HCT116 (cell line): Measurements from ENCODE around the gene NCOA1. TPM values are rescaled to one million over a fixed set of nuclear protein-coding genes. Genes with fewer than 3 reads are reported as not detected.

ENCODE experiments used
- ATAC-seq: fragments of 200-7000 bp; cut with Tn5 transposase; 2 replicates; pipeline ENCODE4 v1.9.1; 2020; ENCODE audit warnings: mild to moderate bottlenecking, moderate library complexity
- BruUV-seq: library from RNA; stranded (reverse); fragments of 400-500 nt; replicated peaks from 2 replicates; lab custom pipeline; 2021; lab: Mats Ljungman, UMichigan
- CTCF ChIA-PET: fragments of 300-600 bp; sonication (Branson Sonifier 250); formaldehyde crosslinking; loops from one replicate; lab custom pipeline; 2021; ENCODE audit warnings: antibody characterized with exemption; lab: Charles Lee
- POLR2A ChIA-PET: fragments of 300-600, 350-600 bp; sonication (Branson Sonifier 250); formaldehyde crosslinking; loops from one replicate; lab custom pipeline; 2021; ENCODE audit warnings: antibody characterized with exemption; lab: Charles Lee
- RAD21 ChIA-PET, 2 experiments: fragments of 300-600 bp; sonication (Branson Sonifier 250); formaldehyde crosslinking; loops; one replicate each; lab custom pipeline; 2023; ENCODE audit warnings: low total read pairs in 2 of 2; ENCODE audit not compliant: uncharacterized antibody in 2 of 2, unreplicated experiment in 2 of 2, low non-redundant PET in 1 of 2; lab: Charles Lee
- DNase-seq: peaks from one replicate; pipeline ENCODE4 v3.0.0-alpha.2; 2010; ENCODE audit warnings: low read depth, low spot score
- H2AFZ ChIP-seq: fragments of 200-600 bp; shearing (Covaris generic), sonication (generic); 2 replicates; pipeline ENCODE4 v1.6.1; 2017; ENCODE audit warnings: low read depth, mixed run types, mixed read lengths, antibody characterized with exemption, low read length; ENCODE audit not compliant: poor library complexity, severe bottlenecking
- H3K27ac ChIP-seq: 2 replicates; pipeline ENCODE4 v1.5.1; 2012; ENCODE audit warnings: low read depth, low read length
- H3K27me3 ChIP-seq: fragments of 200-600 bp; sonication (generic); 2 replicates; pipeline ENCODE4 v1.6.1; 2016; ENCODE audit warnings: mixed run types, low read length, mixed read lengths; ENCODE audit not compliant: insufficient read depth
- H3K36me3 ChIP-seq, 2 experiments: fragments of 200-500 bp in 1 of 2; fragments of 200-600 bp in 1 of 2; sonication (Bioruptor generic) in 1 of 2; sonication (generic) in 1 of 2; 2 replicates each; pipeline versions ENCODE4 v1.5.1 to v1.6.1; 2014 to 2016; ENCODE audit warnings: low read length in 2 of 2, inconsistent platforms in 1 of 2, mixed read lengths in 1 of 2, mixed run types in 1 of 2; ENCODE audit not compliant: insufficient read depth in 2 of 2, control insufficient read depth in 1 of 2
- H3K4me1 ChIP-seq, 2 experiments: fragments of 200-600 bp in 1 of 2; sonication (generic) in 1 of 2; 2 replicates each; pipeline versions ENCODE4 v1.5.1 to v1.6.1; 2012 to 2017; ENCODE audit warnings: low read length in 2 of 2, inconsistent platforms in 1 of 2, mild to moderate bottlenecking in 1 of 2, mixed read lengths in 1 of 2, mixed run types in 1 of 2, moderate library complexity in 1 of 2; ENCODE audit not compliant: insufficient read depth in 2 of 2, control insufficient read depth in 1 of 2
- H3K4me2 ChIP-seq: fragments of 200-600 bp; sonication (generic); 2 replicates; pipeline ENCODE4 v1.6.1; 2017; ENCODE audit warnings: mixed run types, low read length, mixed read lengths
- H3K4me3 ChIP-seq, 2 experiments: fragments of 200-600 bp in 1 of 2; sonication (generic) in 1 of 2; replicated peaks in 1 of 2; 2 replicates each; pipeline ENCODE4 v1.5.1; 2011 to 2016; ENCODE audit warnings: low read length in 2 of 2, control low read depth in 1 of 2, low read depth in 1 of 2, mild to moderate bottlenecking in 1 of 2, mixed read lengths in 1 of 2, mixed run types in 1 of 2
- H3K79me2 ChIP-seq: fragments of 200-600 bp; sonication (generic); 2 replicates; pipeline ENCODE4 v1.6.1; 2017; ENCODE audit warnings: mild to moderate bottlenecking, mixed run types, low read length, moderate library complexity, mixed read lengths; ENCODE audit not compliant: insufficient read depth
- H3K9ac ChIP-seq: fragments of 200-600 bp; sonication (generic); 2 replicates; pipeline ENCODE4 v1.6.1; 2016; ENCODE audit warnings: low read length, mixed read lengths
- H3K9me2 ChIP-seq: fragments of 200-600 bp; sonication (generic), shearing (Covaris generic); 2 replicates; pipeline ENCODE4 v1.6.1; 2017; ENCODE audit warnings: mixed run types, mild to moderate bottlenecking, moderate library complexity; ENCODE audit not compliant: insufficient read depth
- H3K9me3 ChIP-seq, 2 experiments: fragments of 200-500 bp in 1 of 2; fragments of 200-600 bp in 1 of 2; sonication (Bioruptor generic) in 1 of 2; sonication (generic) in 1 of 2; 2 replicates each; pipeline ENCODE4 v1.6.1; 2014 to 2017; ENCODE audit warnings: low read length in 2 of 2, mixed read lengths in 2 of 2, inconsistent platforms in 1 of 2, low read depth in 1 of 2, mild to moderate bottlenecking in 1 of 2, mixed run types in 1 of 2, moderate library complexity in 1 of 2; ENCODE audit not compliant: control insufficient read depth in 1 of 2, insufficient read depth in 1 of 2
- H4K20me1 ChIP-seq: fragments of 200-600 bp; sonication (generic), shearing (Covaris generic); 2 replicates; pipeline ENCODE4 v1.6.1; 2017; ENCODE audit warnings: mixed run types, mild to moderate bottlenecking, moderate library complexity; ENCODE audit not compliant: insufficient read depth
- CBX3 ChIP-seq: IDR thresholded peaks from 2 replicates; pipeline ENCODE4 v1.6.1; 2012; ENCODE audit warnings: low read depth
- CEBPB ChIP-seq: IDR thresholded peaks from 2 replicates; pipeline ENCODE4 v1.6.1; 2012; ENCODE audit warnings: low read depth
- EGR1 ChIP-seq: IDR thresholded peaks from 2 replicates; pipeline ENCODE4 v1.6.1; 2012; ENCODE audit warnings: low read depth
- EZH2phosphoT487 ChIP-seq: fragments of 200-600 bp; IDR thresholded peaks from 2 replicates; pipeline ENCODE4 v1.6.1; 2018; ENCODE audit warnings: antibody characterized with exemption, borderline replicate concordance
- FOSL1 ChIP-seq: IDR thresholded peaks from 2 replicates; pipeline ENCODE4 v1.6.1; 2012; ENCODE audit warnings: low read depth
- POLR2A ChIP-seq: IDR thresholded peaks from 2 replicates; pipeline ENCODE4 v1.7.0; 2011; ENCODE audit warnings: borderline replicate concordance; ENCODE audit not compliant: insufficient read depth, insufficient read length; ENCODE audit errors: extremely low read depth
- POLR2AphosphoS5 ChIP-seq: IDR thresholded peaks from 2 replicates; pipeline ENCODE4 v1.6.1; 2011; ENCODE audit warnings: mild to moderate bottlenecking, low read depth, low read length, moderate library complexity
- RAD21 ChIP-seq: IDR thresholded peaks from 2 replicates; pipeline ENCODE4 v1.6.1; 2012; ENCODE audit warnings: low read depth, mild to moderate bottlenecking
- REST ChIP-seq: IDR thresholded peaks from 2 replicates; pipeline ENCODE4 v1.6.1; 2012; ENCODE audit warnings: low read depth
- SP1 ChIP-seq: IDR thresholded peaks from 2 replicates; pipeline ENCODE4 v1.6.1; 2012; ENCODE audit warnings: low read depth
- YY1 ChIP-seq: IDR thresholded peaks from 2 replicates; pipeline ENCODE4 v1.6.1; 2011; ENCODE audit warnings: low read length, low read depth, moderate library complexity, mild to moderate bottlenecking; ENCODE audit not compliant: insufficient replicate concordance; ENCODE audit errors: extremely low read depth
- ZFX ChIP-seq: fragments of 450-650 bp; IDR thresholded peaks from 2 replicates; pipeline ENCODE4 v1.6.1; 2017
- intact Hi-C: fragments of 100-400 bp; cut with micrococcal nuclease; formaldehyde crosslinking; loops from 2 replicates; pipeline ENCODE4 v1.10.0; 2022
- total RNA-seq: library from RNA; stranded (reverse); gene quantifications from one replicate; pipeline ENCODE4 v1.2.1, GENCODE V29; 2021; ENCODE audit not compliant: unreplicated experiment
- TF ChIP-seq, protein P1 (sequence below): IDR thresholded peaks from 2 replicates; pipeline ENCODE4 v1.6.1; 2012
- TF ChIP-seq, protein P2 (sequence below), 3 experiments: fragments of 200-600 bp in 1 of 3; sonication (generic) in 1 of 3; IDR thresholded peaks in 2 of 3; conservative IDR thresholded peaks in 1 of 3; 2 replicates each; pipeline ENCODE4 v1.5.1; 2012 to 2017; ENCODE audit warnings: low read depth in 2 of 3, low read length in 2 of 3, antibody characterized with exemption in 1 of 3, borderline replicate concordance in 1 of 3, control low read depth in 1 of 3, mild to moderate bottlenecking in 1 of 3, mixed read lengths in 1 of 3, mixed run types in 1 of 3, moderate library complexity in 1 of 3; ENCODE audit not compliant: insufficient read depth in 1 of 3

NCOA1 gene
- total RNA-seq, 1 experiment from 2014 or later: 10.4 TPM

GRCh38 chr2:24743924-24744323 lies 252.9 kb downstream of the NCOA1 start:
- DNase-seq (no peak), ATAC-seq (no peak)
- Histone ChIP-seq H4K20me1 (no peaks in the 10 kb centered on the region), H3K4me2 (no peak overlapping the region), H3K9me2 (no peaks in the 10 kb centered on the region), H3K79me2 (no peaks in the 10 kb centered on the region), H3K4me3 (no peak overlapping the region), H3K9me3 (no peaks in the 10 kb centered on the region), H2AFZ (no peak overlapping the region), H3K27me3 (no peaks in the 10 kb centered on the region), H3K36me3 (no peaks in the 10 kb centered on the region), H3K4me1 (no peaks in the 10 kb centered on the region), H3K27ac (no peak overlapping the region), H3K9ac (no peak overlapping the region)
- ChIA-PET CTCF (no interaction called here), POLR2A (no interaction called here), RAD21 (no interaction called here)
- TF ChIP-seq CBX3 (no peak), SP1 (no peak), RAD21 (no peak), POLR2AphosphoS5 (no peak), POLR2A (no peak), ZFX (no peak), FOSL1 (no peak), EGR1 (no peak)
- TF ChIP-seq, protein P1, sequence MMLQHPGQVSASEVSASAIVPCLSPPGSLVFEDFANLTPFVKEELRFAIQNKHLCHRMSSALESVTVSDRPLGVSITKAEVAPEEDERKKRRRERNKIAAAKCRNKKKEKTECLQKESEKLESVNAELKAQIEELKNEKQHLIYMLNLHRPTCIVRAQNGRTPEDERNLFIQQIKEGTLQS: no peak
- TF ChIP-seq, protein P2, sequence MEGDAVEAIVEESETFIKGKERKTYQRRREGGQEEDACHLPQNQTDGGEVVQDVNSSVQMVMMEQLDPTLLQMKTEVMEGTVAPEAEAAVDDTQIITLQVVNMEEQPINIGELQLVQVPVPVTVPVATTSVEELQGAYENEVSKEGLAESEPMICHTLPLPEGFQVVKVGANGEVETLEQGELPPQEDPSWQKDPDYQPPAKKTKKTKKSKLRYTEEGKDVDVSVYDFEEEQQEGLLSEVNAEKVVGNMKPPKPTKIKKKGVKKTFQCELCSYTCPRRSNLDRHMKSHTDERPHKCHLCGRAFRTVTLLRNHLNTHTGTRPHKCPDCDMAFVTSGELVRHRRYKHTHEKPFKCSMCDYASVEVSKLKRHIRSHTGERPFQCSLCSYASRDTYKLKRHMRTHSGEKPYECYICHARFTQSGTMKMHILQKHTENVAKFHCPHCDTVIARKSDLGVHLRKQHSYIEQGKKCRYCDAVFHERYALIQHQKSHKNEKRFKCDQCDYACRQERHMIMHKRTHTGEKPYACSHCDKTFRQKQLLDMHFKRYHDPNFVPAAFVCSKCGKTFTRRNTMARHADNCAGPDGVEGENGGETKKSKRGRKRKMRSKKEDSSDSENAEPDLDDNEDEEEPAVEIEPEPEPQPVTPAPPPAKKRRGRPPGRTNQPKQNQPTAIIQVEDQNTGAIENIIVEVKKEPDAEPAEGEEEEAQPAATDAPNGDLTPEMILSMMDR (IDR thresholded peaks at IDR 0.05 in 2 of 3, conservative IDR thresholded peaks at IDR 0.05 in 1 of 3; ENCODE audit: borderline replicate concordance in 1 of 3, insufficient read depth in 1 of 3, low read depth in 2 of 3, low read length in 2 of 3): no peak
- BruUV-seq: no TSS peak
- intact Hi-C loops: no loop called here

DNA sequence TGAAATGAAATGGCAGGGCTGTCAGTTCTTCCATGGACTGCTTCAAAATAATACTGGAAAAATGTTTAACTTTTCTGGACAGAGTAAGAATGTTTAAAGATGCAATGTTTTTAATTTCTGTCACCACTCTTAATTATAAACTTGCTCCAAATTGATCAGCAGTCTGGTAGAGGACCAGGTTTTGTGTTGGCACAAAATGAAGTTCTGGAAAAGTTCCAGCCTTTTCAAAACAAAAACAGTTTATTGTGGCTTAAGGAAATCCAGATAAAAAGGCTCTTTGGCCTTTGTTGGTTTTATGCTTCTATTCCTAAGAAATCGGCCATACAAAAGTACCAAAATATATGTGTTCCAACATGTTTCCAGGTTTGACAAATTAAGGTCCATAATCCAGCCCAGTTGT lies 253.3 kb downstream of the NCOA1 start:
- Histone ChIP-seq H3K36me3 (no peaks in the 10 kb centered on the region), H3K4me3 (no peak overlapping the region), H3K9me3 (no peaks in the 10 kb centered on the region), H3K9ac (no peak overlapping the region), H3K4me1 (no peaks in the 10 kb centered on the region), H4K20me1 (no peaks in the 10 kb centered on the region), H3K27me3 (no peaks in the 10 kb centered on the region), H3K27ac (no peak overlapping the region), H3K9me2 (no peaks in the 10 kb centered on the region)
- BruUV-seq: no TSS peak
- ATAC-seq (no peak), DNase-seq (no peak)
- POLR2A ChIA-PET: no interaction called here
- TF ChIP-seq ZFX: no peak
- TF ChIP-seq EZH2phosphoT487: no peak
- TF ChIP-seq, protein P2 (IDR thresholded peaks at IDR 0.05 in 2 of 3, conservative IDR thresholded peaks at IDR 0.05 in 1 of 3; ENCODE audit: borderline replicate concordance in 1 of 3, insufficient read depth in 1 of 3, low read depth in 2 of 3, low read length in 2 of 3): no peak
- no peak for TF ChIP-seq RAD21
- TF ChIP-seq CEBPB: no peak
- TF ChIP-seq REST: no peak
- no peak for TF ChIP-seq YY1
- TF ChIP-seq, all 23 proteins: peak for 0
- H2AFZ ChIP-seq: no peak overlapping the region
- ChIA-PET RAD21 (no interaction called here), CTCF (no interaction called here)
- intact Hi-C loops: no loop called here
- no peak overlapping the region for H3K4me2 ChIP-seq
- no peaks in the 10 kb centered on the region for H3K79me2 ChIP-seq
